AG04450 (cell line): Measurements from ENCODE around the gene FHL1. TPM values are rescaled to one million over a fixed set of nuclear protein-coding genes. Genes with fewer than 3 reads are reported as not detected.
"Not testable (repeated sequence)": the region's sequence is repeated elsewhere in the genome, so short reads cannot be mapped to it uniquely, and the experiment has no call there.

Experiments used
- CTCF ChIA-PET: fragments of 300-600, 350-600 bp; formaldehyde crosslinking; extraction: SDS; loops from one replicate; lab custom pipeline; 2022; ENCODE audit warnings: antibody characterized with exemption, inconsistent platforms; lab: Charles Lee
- POLR2A ChIA-PET: fragments of 350-600 bp; formaldehyde crosslinking; extraction: SDS; loops from one replicate; lab custom pipeline; 2021; ENCODE audit warnings: antibody characterized with exemption, inconsistent platforms; lab: Yijun Ruan, JAX
- DNase-seq: peaks from one replicate; pipeline ENCODE4 v3.0.0-alpha.2; 2011; ENCODE audit warnings: low read depth, low spot score
- H3K27ac ChIP-seq: one replicate; pipeline ENCODE4 v1.5.1; 2012; ENCODE audit warnings: low read depth, low read length, control low read depth
- H3K27me3 ChIP-seq: one replicate; pipeline ENCODE4 v1.6.0; 2012; ENCODE audit warnings: low read length; ENCODE audit not compliant: control insufficient read depth, insufficient read depth
- H3K4me3 ChIP-seq: 2 replicates; pipeline ENCODE4 v1.5.1; 2011; ENCODE audit warnings: mild to moderate bottlenecking, low read depth, low read length, control low read depth
- H3K9me3 ChIP-seq: 2 replicates; pipeline ENCODE4 v1.5.1; 2012; ENCODE audit warnings: low read length; ENCODE audit not compliant: control insufficient read depth, insufficient read depth
- CTCF ChIP-seq: IDR thresholded peaks from 2 replicates; pipeline ENCODE4 v1.5.1; 2011; ENCODE audit warnings: low read depth, low read length, control low read depth, inconsistent platforms
- polyA minus RNA-seq: library from RNA; depleted of rRNA, polyadenylated mRNA; stranded (reverse); fragments of >200 nt; gene quantifications from 2 replicates; pipeline ENCODE4 v1.2.3, GENCODE V29; 2011; rRNA and poly(A)+ RNA removed
- polyA plus RNA-seq: library from polyadenylated mRNA; depleted of rRNA; stranded (reverse); fragments of >200 nt; gene quantifications from 2 replicates; pipeline ENCODE4 v1.2.3, GENCODE V29; 2011; rRNA removed

The FHL1 gene
- polyA plus RNA-seq, result 144 and 158 TPM in 2 replicates
- 107 and 120 TPM in 2 replicates for polyA minus RNA-seq

DNA sequence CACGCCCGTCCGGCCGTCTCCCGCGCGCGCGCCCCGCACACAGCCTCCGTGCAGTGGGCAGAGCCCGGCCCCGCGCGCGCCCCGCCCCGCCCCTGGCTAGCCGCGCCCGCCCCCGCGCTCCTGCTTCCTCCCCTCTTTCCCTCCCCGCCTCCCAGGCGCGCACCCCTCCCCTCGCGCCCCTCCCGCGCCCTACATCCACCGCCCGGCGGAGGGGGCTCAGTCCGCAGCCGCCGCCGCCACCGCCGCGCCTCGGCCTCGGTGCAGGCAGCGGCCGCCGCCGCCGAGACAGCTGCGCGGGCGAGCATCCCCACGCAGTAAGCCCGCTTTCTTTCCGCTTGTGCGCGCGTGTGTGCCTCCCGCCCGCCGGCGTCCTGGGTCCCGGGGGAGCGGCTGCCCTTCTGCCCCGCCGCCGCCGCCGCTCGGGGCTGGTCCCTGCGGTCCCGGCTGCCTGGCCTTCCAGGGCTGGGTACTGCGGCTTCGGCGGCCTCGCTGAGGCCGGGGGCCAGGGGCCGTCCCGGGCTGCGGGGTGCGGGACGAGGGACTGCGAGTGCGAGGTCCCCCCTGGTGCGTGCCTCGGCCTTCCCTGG lies at the start of gene FHL1:
Gene FHL1, plus strand, starts transcription at position 219 of the 587 bp plus-strand sequence.
- TF ChIP-seq CTCF, result no peak
- CTCF ChIA-PET, result no interaction called here
- Histone ChIP-seq H3K9me3 (no peaks in the 10 kb centered on the region), H3K27ac (no peak within 1 kb of the TSS), H3K27me3 (no peaks in the 10 kb centered on the region), H3K4me3 (peak within 1 kb of the TSS; percentile 66)
- DNase-seq, result no peak
- POLR2A ChIA-PET, result no interaction called here

- CTCF ChIA-PET, result no interaction called here
- Histone ChIP-seq H3K9me3 (peaks cover 3% of the 10 kb centered on the region; the same call in 1 of the 2 replicates), H3K27me3 (no peaks in the 10 kb centered on the region), H3K27ac (no peak overlapping the region), H3K4me3 (no peak overlapping the region)
- POLR2A ChIA-PET, result no interaction called here
- no peak for TF ChIP-seq CTCF
- DNase-seq, result no peak
Observed at GRCh38 chrX:136097871-136098805, 49.2 kb upstream of the FHL1 start.

GRCh38 chrX:136104936-136105335 lies 42.4 kb upstream of the FHL1 start:
- CTCF ChIA-PET, result interaction anchor here (0.6 to 1.0 kb wide), 2 partner anchors 58 to 1633 kb away, joined by 3 read pairs; no protein-coding TSS in a partner anchor

DNA sequence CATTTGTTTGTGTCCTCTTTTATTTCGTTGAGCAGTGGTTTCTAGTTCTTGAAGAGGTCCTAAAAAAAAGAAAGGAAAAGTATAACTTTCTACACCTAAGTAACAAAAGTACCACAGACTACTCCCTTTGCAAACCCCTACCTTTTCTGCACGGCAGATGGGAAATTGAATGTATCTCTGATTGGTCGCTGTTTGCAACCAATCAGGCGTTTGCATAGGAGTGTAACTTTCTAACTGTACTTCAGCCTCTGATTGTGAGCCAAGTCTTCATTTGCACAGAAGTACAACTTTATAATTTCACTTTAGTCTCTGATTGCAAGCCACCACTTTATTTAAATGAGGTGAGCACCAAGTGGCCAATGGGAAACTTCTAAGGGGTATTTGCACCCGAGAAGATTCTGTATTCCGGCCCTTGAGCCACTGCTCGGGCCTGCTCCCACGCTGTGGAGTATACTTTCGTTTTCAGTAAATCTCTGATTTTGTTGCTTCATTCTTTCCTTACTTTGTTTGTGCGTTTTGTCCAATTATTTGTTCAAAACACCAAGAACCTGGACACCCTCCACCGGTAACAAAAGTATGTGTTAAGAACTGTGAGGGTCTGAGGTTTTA lies 40.3 kb upstream of the FHL1 start:
- no peaks in the 10 kb centered on the region for H3K27me3 ChIP-seq
- no peaks in the 10 kb centered on the region for H3K9me3 ChIP-seq
- POLR2A ChIA-PET, result no interaction called here
- H3K27ac ChIP-seq, result no peak overlapping the region
- no peak for DNase-seq
- CTCF ChIA-PET, result no interaction called here
- TF ChIP-seq CTCF, result no peak
- H3K4me3 ChIP-seq, result no peak overlapping the region

More at GRCh38 chrX:136104936-136105335, 42.4 kb upstream of the FHL1 start:
- no peak for DNase-seq
- Histone ChIP-seq H3K4me3 (no peak overlapping the region), H3K27me3 (no peaks in the 10 kb centered on the region), H3K9me3 (no peaks in the 10 kb centered on the region), H3K27ac (no peak overlapping the region)
- no peak for TF ChIP-seq CTCF
- POLR2A ChIA-PET, result no interaction called here

GRCh38 chrX:136108905-136109304 lies 38.4 kb upstream of the FHL1 start:
- H3K4me3 ChIP-seq, DNase-seq, H3K9me3 ChIP-seq, H3K27me3 ChIP-seq, CTCF ChIA-PET, H3K27ac ChIP-seq, POLR2A ChIA-PET: not testable (repeated sequence)
